ENCODE measurements around the gene TMEM38A. TPM values are rescaled to one million over a fixed set of nuclear protein-coding genes. Genes with fewer than 3 reads are reported as not detected.

The TMEM38A gene
- total RNA-seq, 1 donor from 2014 or later = 2.2 TPM

DNA sequence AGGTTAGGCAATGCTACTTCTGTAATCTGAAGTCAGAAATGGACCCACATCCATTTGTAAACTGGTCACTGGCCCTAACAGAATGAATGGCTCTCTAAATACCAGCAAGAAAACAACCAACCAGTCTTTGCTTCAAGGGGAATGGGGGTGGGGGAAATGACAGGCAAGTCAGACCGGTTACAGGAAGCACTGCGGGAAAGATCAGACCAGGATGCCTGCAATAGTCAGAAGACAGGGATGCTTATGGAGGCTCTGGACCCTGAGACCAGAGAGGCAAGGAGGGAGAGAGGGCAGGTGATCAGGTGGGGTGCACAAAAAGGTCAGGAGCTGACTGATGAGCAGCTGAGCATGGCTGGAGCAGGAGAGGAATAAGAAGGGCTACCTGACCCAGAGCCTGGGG lies 46.0 kb upstream of the TMEM38A start:
- Histone ChIP-seq H3K9me3 (ENCODE audit: insufficient read depth, low read depth, low read length) (no peaks in the 10 kb centered on the region), H3K27me3 (ENCODE audit: insufficient read depth, low read length) (no peaks in the 10 kb centered on the region), H3K9ac (ENCODE audit: low read length) (no peak overlapping the region), H3K27ac (ENCODE audit: low read depth, low read length) (no peak overlapping the region), H3K4me3 (ENCODE audit: insufficient read depth, low read depth, low read length) (no peak overlapping the region), H3K4me2 (ENCODE audit: low read length) (no peak overlapping the region), H3K79me2 (ENCODE audit: insufficient read depth, low read length) (peaks cover 100% of the 10 kb centered on the region), H3K4me1 (ENCODE audit: insufficient read depth, low read length) (peaks cover 4% of the 10 kb centered on the region), H4K20me1 (ENCODE audit: insufficient read depth, low read length) (peaks cover 100% of the 10 kb centered on the region), H3K36me3 (ENCODE audit: insufficient read depth, low read length) (no peaks in the 10 kb centered on the region), H2AFZ (ENCODE audit: low read depth, low read length) (no peak overlapping the region)
- TF ChIP-seq, protein P1, sequence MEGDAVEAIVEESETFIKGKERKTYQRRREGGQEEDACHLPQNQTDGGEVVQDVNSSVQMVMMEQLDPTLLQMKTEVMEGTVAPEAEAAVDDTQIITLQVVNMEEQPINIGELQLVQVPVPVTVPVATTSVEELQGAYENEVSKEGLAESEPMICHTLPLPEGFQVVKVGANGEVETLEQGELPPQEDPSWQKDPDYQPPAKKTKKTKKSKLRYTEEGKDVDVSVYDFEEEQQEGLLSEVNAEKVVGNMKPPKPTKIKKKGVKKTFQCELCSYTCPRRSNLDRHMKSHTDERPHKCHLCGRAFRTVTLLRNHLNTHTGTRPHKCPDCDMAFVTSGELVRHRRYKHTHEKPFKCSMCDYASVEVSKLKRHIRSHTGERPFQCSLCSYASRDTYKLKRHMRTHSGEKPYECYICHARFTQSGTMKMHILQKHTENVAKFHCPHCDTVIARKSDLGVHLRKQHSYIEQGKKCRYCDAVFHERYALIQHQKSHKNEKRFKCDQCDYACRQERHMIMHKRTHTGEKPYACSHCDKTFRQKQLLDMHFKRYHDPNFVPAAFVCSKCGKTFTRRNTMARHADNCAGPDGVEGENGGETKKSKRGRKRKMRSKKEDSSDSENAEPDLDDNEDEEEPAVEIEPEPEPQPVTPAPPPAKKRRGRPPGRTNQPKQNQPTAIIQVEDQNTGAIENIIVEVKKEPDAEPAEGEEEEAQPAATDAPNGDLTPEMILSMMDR (IDR thresholded peaks at IDR 0.05; ENCODE audit: insufficient read depth, low read depth, low read length) = no peak
- no peak for TF ChIP-seq EZH2 (IDR thresholded peaks at IDR 0.05; ENCODE audit: insufficient read depth, low read length)
- FAIRE-seq (no peak), DNase-seq (ENCODE audit: low read depth) (no peak)
- H3K4me3 Mint-ChIP-seq (ENCODE audit: unreplicated experiment) = no peak overlapping the region
- H3K27ac Mint-ChIP-seq (ENCODE audit: unreplicated experiment) = peak overlapping the region; percentile 62
- H3K9me3 Mint-ChIP-seq (ENCODE audit: unreplicated experiment) = no peaks in the 10 kb centered on the region
- H3K4me1 Mint-ChIP-seq (ENCODE audit: low read depth, unreplicated experiment) = peaks cover 16% of the 10 kb centered on the region
- H3K36me3 Mint-ChIP-seq (ENCODE audit: low read depth, unreplicated experiment) = no peaks in the 10 kb centered on the region
- no peaks in the 10 kb centered on the region for H3K27me3 Mint-ChIP-seq (ENCODE audit: low read depth, unreplicated experiment)

DNA sequence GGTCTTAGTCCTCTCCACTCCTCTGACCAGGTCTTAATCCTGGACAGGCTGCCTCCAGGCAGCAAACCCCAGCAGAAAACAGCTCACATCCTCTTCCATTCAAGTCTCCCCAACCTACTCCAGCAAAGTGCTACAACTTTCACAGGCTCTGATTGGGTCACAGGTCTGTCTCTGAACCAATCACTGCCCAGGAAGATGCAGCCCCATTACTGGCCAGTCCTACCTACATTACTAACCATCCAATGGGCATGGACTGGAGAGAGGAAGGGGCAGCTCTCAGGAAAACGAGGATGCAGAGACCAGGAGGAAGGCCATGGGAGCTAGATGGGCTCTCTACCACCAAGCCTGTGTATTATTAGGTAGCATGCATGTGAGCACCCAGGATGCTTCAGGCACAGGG lies 45.1 kb upstream of the TMEM38A start:
- no peak overlapping the region for H3K4me3 ChIP-seq (ENCODE audit: insufficient read depth, low read depth, low read length)
- no peaks in the 10 kb centered on the region for H3K36me3 ChIP-seq (ENCODE audit: insufficient read depth, low read length)
- Mint-ChIP-seq H3K36me3 (ENCODE audit: low read depth, unreplicated experiment) (no peaks in the 10 kb centered on the region), H3K9me3 (ENCODE audit: unreplicated experiment) (no peaks in the 10 kb centered on the region), H3K4me1 (ENCODE audit: low read depth, unreplicated experiment) (peaks cover 16% of the 10 kb centered on the region), H3K27me3 (ENCODE audit: low read depth, unreplicated experiment) (no peaks in the 10 kb centered on the region), H3K4me3 (ENCODE audit: unreplicated experiment) (no peak overlapping the region), H3K27ac (ENCODE audit: unreplicated experiment) (no peak overlapping the region)
- DNase-seq (ENCODE audit: low read depth) (no peak), FAIRE-seq (no peak)
- H3K27ac ChIP-seq (ENCODE audit: low read depth, low read length) = no peak overlapping the region
- no peak overlapping the region for H3K4me2 ChIP-seq (ENCODE audit: low read length)
- no peak for TF ChIP-seq EZH2 (IDR thresholded peaks at IDR 0.05; ENCODE audit: insufficient read depth, low read length)
- TF ChIP-seq, protein P1 (IDR thresholded peaks at IDR 0.05; ENCODE audit: insufficient read depth, low read depth, low read length) = no peak
- H3K9me3 ChIP-seq (ENCODE audit: insufficient read depth, low read depth, low read length) = no peaks in the 10 kb centered on the region
- peaks cover 4% of the 10 kb centered on the region for H3K4me1 ChIP-seq (ENCODE audit: insufficient read depth, low read length)
- H2AFZ ChIP-seq (ENCODE audit: low read depth, low read length) = no peak overlapping the region
- no peak overlapping the region for H3K9ac ChIP-seq (ENCODE audit: low read length)
- peaks cover 100% of the 10 kb centered on the region for H4K20me1 ChIP-seq (ENCODE audit: insufficient read depth, low read length)
- peaks cover 100% of the 10 kb centered on the region for H3K79me2 ChIP-seq (ENCODE audit: insufficient read depth, low read length)
- no peaks in the 10 kb centered on the region for H3K27me3 ChIP-seq (ENCODE audit: insufficient read depth, low read length)

DNA sequence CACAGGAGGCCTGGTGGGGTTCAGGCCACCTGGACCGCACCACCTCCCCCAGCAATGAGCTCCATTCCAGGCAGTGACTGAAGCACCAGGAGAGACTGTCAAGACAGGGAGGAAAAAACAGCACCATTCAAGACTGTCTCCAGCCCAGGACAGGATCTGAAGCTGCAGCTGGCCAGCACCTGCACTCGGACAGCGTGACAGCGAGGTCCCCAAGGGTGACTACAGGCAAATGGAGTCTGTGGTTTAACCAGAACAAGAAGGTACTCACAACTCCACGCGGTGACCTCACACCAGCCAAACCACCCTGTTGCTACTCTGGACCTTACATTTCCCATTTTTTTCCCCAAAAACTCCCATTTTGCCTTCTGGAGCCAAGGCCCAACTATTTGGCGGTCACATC lies 42.7 kb upstream of the TMEM38A start:
- peaks cover 18% of the 10 kb centered on the region for H3K4me1 Mint-ChIP-seq (ENCODE audit: low read depth, unreplicated experiment)
- DNase-seq (ENCODE audit: low read depth) (no peak), FAIRE-seq (no peak)
- H3K4me3 Mint-ChIP-seq (ENCODE audit: unreplicated experiment) = no peak overlapping the region
- no peaks in the 10 kb centered on the region for H3K9me3 ChIP-seq (ENCODE audit: insufficient read depth, low read depth, low read length)
- no peaks in the 10 kb centered on the region for H3K27me3 Mint-ChIP-seq (ENCODE audit: low read depth, unreplicated experiment)
- H3K27ac Mint-ChIP-seq (ENCODE audit: unreplicated experiment) = no peak overlapping the region
- no peak overlapping the region for H3K9ac ChIP-seq (ENCODE audit: low read length)
- H3K36me3 Mint-ChIP-seq (ENCODE audit: low read depth, unreplicated experiment) = peaks cover 2% of the 10 kb centered on the region
- no peak overlapping the region for H2AFZ ChIP-seq (ENCODE audit: low read depth, low read length)
- H3K79me2 ChIP-seq (ENCODE audit: insufficient read depth, low read length) = peaks cover 100% of the 10 kb centered on the region
- TF ChIP-seq, protein P1 (IDR thresholded peaks at IDR 0.05; ENCODE audit: insufficient read depth, low read depth, low read length) = no peak
- no peak for TF ChIP-seq EZH2 (IDR thresholded peaks at IDR 0.05; ENCODE audit: insufficient read depth, low read length)
- H3K27me3 ChIP-seq (ENCODE audit: insufficient read depth, low read length) = no peaks in the 10 kb centered on the region
- peaks cover 4% of the 10 kb centered on the region for H3K4me1 ChIP-seq (ENCODE audit: insufficient read depth, low read length)
- no peaks in the 10 kb centered on the region for H3K9me3 Mint-ChIP-seq (ENCODE audit: unreplicated experiment)
- H3K4me2 ChIP-seq (ENCODE audit: low read length) = no peak overlapping the region
- H3K27ac ChIP-seq (ENCODE audit: low read depth, low read length) = no peak overlapping the region
- H3K4me3 ChIP-seq (ENCODE audit: insufficient read depth, low read depth, low read length) = no peak overlapping the region
- H4K20me1 ChIP-seq (ENCODE audit: insufficient read depth, low read length) = peaks cover 100% of the 10 kb centered on the region
- no peaks in the 10 kb centered on the region for H3K36me3 ChIP-seq (ENCODE audit: insufficient read depth, low read length)
